HepG2 (cell line): ENCODE results near the gene RFFL. TPM values are rescaled to one million over a fixed set of nuclear protein-coding genes. Genes with fewer than 3 reads are reported as not detected.

Source experiments
- HNRNPLL ChIP-seq: fragments of 200-400 bp; formaldehyde crosslinking; IDR thresholded peaks from 2 replicates; pipeline ENCODE4 v1.6.1; 2017; ENCODE audit warnings: mild to moderate bottlenecking, low read depth, low read length; ENCODE audit not compliant: poor library complexity, severe bottlenecking
- HOXA3 ChIP-seq: sonication (generic); formaldehyde crosslinking; IDR thresholded peaks from 2 replicates; pipeline ENCODE4 v1.5.0; 2020; ENCODE audit warnings: missing genetic modification reagents
- MXD3 ChIP-seq: IDR thresholded peaks from 2 replicates; pipeline ENCODE4 v1.6.1; 2016; ENCODE audit warnings: mild to moderate bottlenecking, missing biosample characterization, missing genetic modification reagents
- NFATC3 ChIP-seq: sonication (generic); formaldehyde crosslinking; IDR thresholded peaks from 2 replicates; pipeline ENCODE4 v1.5.1; 2020; ENCODE audit warnings: mild to moderate bottlenecking, missing genetic modification reagents
- NFYC ChIP-seq: IDR thresholded peaks from 2 replicates; pipeline ENCODE4 v1.6.1; 2016; ENCODE audit warnings: missing genetic modification reagents, missing compliant biosample characterization
- REPIN1 ChIP-seq: sonication (generic); formaldehyde crosslinking; IDR thresholded peaks from 2 replicates; pipeline ENCODE4 v1.8.0; 2022; ENCODE audit warnings: missing genetic modification reagents, low read depth, mild to moderate bottlenecking, borderline replicate concordance
- SAFB2 ChIP-seq: sonication (generic); formaldehyde crosslinking; IDR thresholded peaks from 2 replicates; pipeline ENCODE4 v1.5.1; 2020; ENCODE audit warnings: missing genetic modification reagents, low read depth, mild to moderate bottlenecking, borderline replicate concordance
- SALL2 ChIP-seq: sonication (generic); formaldehyde crosslinking; IDR thresholded peaks from 2 replicates; pipeline ENCODE4 v1.8.1; 2023; ENCODE audit warnings: mild to moderate bottlenecking, missing genetic modification reagents, inconsistent platforms
- SMARCC2 ChIP-seq: fragments of 450-650 bp; IDR thresholded peaks from 2 replicates; pipeline ENCODE4 v1.6.1; 2017; ENCODE audit warnings: antibody characterized with exemption, mild to moderate bottlenecking
- THRA ChIP-seq: sonication (generic); formaldehyde crosslinking; IDR thresholded peaks from 2 replicates; pipeline ENCODE4 v1.4.0; 2020; ENCODE audit warnings: missing genetic modification reagents, borderline replicate concordance
- XBP1 ChIP-seq: sonication (generic); formaldehyde crosslinking; IDR thresholded peaks from 2 replicates; pipeline ENCODE4 v1.5.0; 2020; ENCODE audit warnings: missing genetic modification reagents
- ZNF207 ChIP-seq: fragments of 450-650 bp; IDR thresholded peaks from 2 replicates; pipeline ENCODE4 v1.6.1; 2016; ENCODE audit warnings: antibody characterized with exemption, borderline replicate concordance
- ZNF256 ChIP-seq: sonication (generic); formaldehyde crosslinking; conservative IDR thresholded peaks from 2 replicates; pipeline ENCODE4 v1.4.0; 2020; ENCODE audit warnings: missing genetic modification reagents
- ZNF331 ChIP-seq: sonication (generic); formaldehyde crosslinking; IDR thresholded peaks from 2 replicates; pipeline ENCODE4 v1.4.0; 2020; ENCODE audit warnings: missing genetic modification reagents
- ZNF362 ChIP-seq: sonication (generic); formaldehyde crosslinking; IDR thresholded peaks from 2 replicates; pipeline ENCODE4 v1.4.0; 2020; ENCODE audit warnings: missing genetic modification reagents, mild to moderate bottlenecking, borderline replicate concordance
- ZNF574 ChIP-seq: sonication (generic); formaldehyde crosslinking; IDR thresholded peaks from 2 replicates; pipeline ENCODE4 v1.4.0; 2020; ENCODE audit warnings: missing genetic modification reagents
- ZNF687 ChIP-seq: sonication (generic); formaldehyde crosslinking; IDR thresholded peaks from 2 replicates; pipeline ENCODE4 v1.5.1; 2020; ENCODE audit warnings: mild to moderate bottlenecking, missing genetic modification reagents, moderate library complexity
- ZNF75D ChIP-seq: sonication (generic); formaldehyde crosslinking; IDR thresholded peaks from 2 replicates; pipeline ENCODE4 v1.8.1; 2023; ENCODE audit warnings: missing genetic modification reagents, mild to moderate bottlenecking, borderline replicate concordance
- polyA plus RNA-seq, 8 experiments: library from polyadenylated mRNA; depleted of rRNA in 3 of 8; stranded (reverse) in 7 of 8; unstranded in 1 of 8; fragments of >200 nt; fragmentation: Illumina TruSeq in 4 of 8; extraction: Trizol in 4 of 8; gene quantifications; 2 replicates each; pipeline versions ENCODE4 v1.2.1 to v1.2.3, GENCODE V29; 2011 to 2016; ENCODE audit warnings: low read depth in 4 of 8, missing spikeins in 1 of 8, mixed read lengths in 1 of 8; ENCODE audit not compliant: insufficient read depth in 1 of 8
- total RNA-seq, 5 experiments: library from RNA; depleted of rRNA; stranded (reverse); fragments of >200 nt; fragmentation: Illumina TruSeq; extraction: Trizol; gene quantifications; 2 replicates each; pipeline ENCODE4 v1.2.3, GENCODE V29; 2016; ENCODE audit warnings: low read depth in 1 of 5

Gene RFFL
- total and polyA plus RNA-seq, 2 of the 13 experiments (the other 11 are each of a cell fraction or from before 2014, with no cell fraction given): 24.3 to 48.6 TPM

GRCh38 chr17:34980681-34981537 is 82.6 kb downstream of the RFFL start (continued):
- TF ChIP-seq HNRNPLL (peak; percentile 51), ZNF256 (CRISPR knock-in tag) (0 out of 2 replicates have a peak, but pooled peaks have one; percentile 29), NFATC3 (CRISPR knock-in tag) (no peak), THRA (CRISPR knock-in tag) (0 out of 2 replicates have a peak, but pooled peaks have one; percentile 4), HOXA3 (CRISPR knock-in tag) (no peak; the same call in 1 of the 2 replicates), SMARCC2 (no peak), REPIN1 (0 out of 2 replicates have a peak, but pooled peaks have one; percentile 41), ZNF574 (peak; percentile 27), ZNF331 (CRISPR knock-in tag) (peak; percentile 21; the same call in 1 of the 2 replicates), XBP1 (no peak), NFYC (CRISPR knock-in tag) (no peak), ZNF75D (CRISPR knock-in tag) (0 out of 2 replicates have a peak, but pooled peaks have one; percentile 29), ZNF687 (CRISPR knock-in tag) (peak; percentile 68; the same call in 1 of the 2 replicates), ZNF207 (no peak), ZNF362 (CRISPR knock-in tag) (no peak), SALL2 (CRISPR knock-in tag) (no peak), SAFB2 (CRISPR knock-in tag) (no peak), MXD3 (CRISPR knock-in tag) (no peak; the same call in 1 of the 2 replicates)
